GDM1 (cell line): ENCODE data around the gene PHACTR3.

ENCODE experiments used
- DNase-seq: peaks from one replicate; lab custom pipeline; 2025; lab: John Stamatoyannopoulos, UW

Gene PHACTR3

GRCh38 chr20:59620860-59621505 lies 16.6 kb downstream of the PHACTR3 start:
- DNase-seq, result no peak

- DNase-seq, result no peak
Measured at GRCh38 chr20:59622496-59622895, 18.2 kb downstream of the PHACTR3 start.

- no peak for DNase-seq
Measured at GRCh38 chr20:59623133-59623532, 18.8 kb downstream of the PHACTR3 start.

GRCh38 chr20:59623583-59623982 lies 19.2 kb downstream of the PHACTR3 start:
- DNase-seq, result no peak

- no peak for DNase-seq
Measured at GRCh38 chr20:59624401-59624800, 20.1 kb downstream of the PHACTR3 start.

- DNase-seq, result no peak
Measured at GRCh38 chr20:59625214-59625922, 21.0 kb downstream of the PHACTR3 start.

GRCh38 chr20:59627298-59627697 lies 23.0 kb downstream of the PHACTR3 start:
- DNase-seq, result no peak

GRCh38 chr20:59628171-59628570 lies 23.8 kb downstream of the PHACTR3 start:
- DNase-seq, result no peak

GRCh38 chr20:59629141-59630045 lies 25.1 kb downstream of the PHACTR3 start:
- DNase-seq, result no peak

- DNase-seq, result no peak
Measured at GRCh38 chr20:59630526-59630925, 26.2 kb downstream of the PHACTR3 start.

GRCh38 chr20:59631751-59632540 lies 27.6 kb downstream of the PHACTR3 start:
- DNase-seq, result no peak

GRCh38 chr20:59632541-59633113 lies 28.3 kb downstream of the PHACTR3 start:
- no peak for DNase-seq

GRCh38 chr20:59633656-59634251 lies 29.4 kb downstream of the PHACTR3 start:
- no peak for DNase-seq

GRCh38 chr20:59634435-59635005 lies 30.2 kb downstream of the PHACTR3 start:
- DNase-seq, result no peak

GRCh38 chr20:59636766-59637370 lies 32.5 kb downstream of the PHACTR3 start:
- no peak for DNase-seq

GRCh38 chr20:59640267-59640666 lies 35.9 kb downstream of the PHACTR3 start:
- no peak for DNase-seq

- DNase-seq, result no peak
Measured at GRCh38 chr20:59643615-59644061, 39.3 kb downstream of the PHACTR3 start.

- no peak for DNase-seq
Measured at GRCh38 chr20:59644371-59644939, 40.1 kb downstream of the PHACTR3 start.

GRCh38 chr20:59645271-59645670 lies 40.9 kb downstream of the PHACTR3 start:
- no peak for DNase-seq

GRCh38 chr20:59645761-59646171 lies 41.4 kb downstream of the PHACTR3 start:
- DNase-seq, result no peak
